Endothelial cell (in vitro differentiated cells): ENCODE results near the gene IVNS1ABP. TPM values are rescaled to one million over a fixed set of nuclear protein-coding genes. Genes with fewer than 3 reads are reported as not detected.

Experiments
- DNase-seq: peaks from one replicate; pipeline ENCODE4 v3.0.0; 2021; ENCODE audit warnings: low spot score
- H3K27ac Mint-ChIP-seq: one replicate; pipeline ENCODE4 v1.8.0; 2021; ENCODE audit warnings: mixed read lengths, inconsistent platforms; ENCODE audit not compliant: unreplicated experiment
- H3K27me3 Mint-ChIP-seq: one replicate; pipeline ENCODE4 v1.8.0; 2021; ENCODE audit warnings: mild to moderate bottlenecking, moderate library complexity, mixed read lengths, inconsistent platforms; ENCODE audit not compliant: unreplicated experiment
- H3K36me3 Mint-ChIP-seq: one replicate; pipeline ENCODE4 v1.8.0; 2021; ENCODE audit warnings: mild to moderate bottlenecking, low read depth, mixed read lengths, inconsistent platforms; ENCODE audit not compliant: unreplicated experiment
- H3K4me1 Mint-ChIP-seq: one replicate; pipeline ENCODE4 v1.8.0; 2021; ENCODE audit warnings: mild to moderate bottlenecking, mixed read lengths, inconsistent platforms; ENCODE audit not compliant: unreplicated experiment
- H3K4me3 Mint-ChIP-seq: one replicate; pipeline ENCODE4 v1.8.0; 2021; ENCODE audit warnings: mild to moderate bottlenecking, mixed read lengths, inconsistent platforms; ENCODE audit not compliant: unreplicated experiment
- H3K9me3 Mint-ChIP-seq: one replicate; pipeline ENCODE4 v1.8.0; 2021; ENCODE audit warnings: mixed read lengths, inconsistent platforms; ENCODE audit not compliant: unreplicated experiment
- total RNA-seq: library from RNA; stranded (reverse); fragmentation: NEBNext Ultra II Directional; extraction: Animal tissue kit (Norgen Biotek cat#: 25700); gene quantifications from one replicate; pipeline ENCODE4 v1.2.1, GENCODE V29; 2021; ENCODE audit not compliant: unreplicated experiment
- TF ChIP-seq, protein P1 (sequence below): fragments of 200-600 bp; sonication (generic); IDR thresholded peaks from one replicate; pipeline ENCODE4 v1.5.0; 2021; ENCODE audit warnings: antibody characterized with exemption; ENCODE audit not compliant: unreplicated experiment

IVNS1ABP gene
- total RNA-seq, 1 donor from 2014 or later, result 95.9 TPM

DNA sequence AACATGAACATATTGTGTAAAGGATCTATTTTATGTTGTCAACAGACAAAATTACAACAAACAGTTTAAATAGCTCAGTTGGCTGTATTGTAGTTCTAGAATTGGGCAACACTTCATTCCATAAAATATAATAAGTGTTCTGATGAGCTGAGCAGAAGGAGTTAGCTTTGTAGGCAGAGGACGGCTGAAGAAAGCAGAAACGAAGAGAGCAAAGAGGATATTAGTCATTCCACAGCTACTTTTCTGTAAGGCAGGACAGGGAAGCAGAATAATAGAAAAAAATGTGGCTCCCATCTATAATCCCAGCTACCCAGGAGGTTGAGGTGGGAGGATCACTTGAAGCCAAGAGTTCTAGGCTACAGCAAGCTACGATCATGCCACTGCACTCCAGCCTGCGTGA, 20.2 kb upstream of the IVNS1ABP start:
- H3K9me3 Mint-ChIP-seq, result no peaks in the 10 kb centered on the region
- no peak overlapping the region for H3K27ac Mint-ChIP-seq
- H3K36me3 Mint-ChIP-seq, result no peaks in the 10 kb centered on the region
- TF ChIP-seq, protein P1, sequence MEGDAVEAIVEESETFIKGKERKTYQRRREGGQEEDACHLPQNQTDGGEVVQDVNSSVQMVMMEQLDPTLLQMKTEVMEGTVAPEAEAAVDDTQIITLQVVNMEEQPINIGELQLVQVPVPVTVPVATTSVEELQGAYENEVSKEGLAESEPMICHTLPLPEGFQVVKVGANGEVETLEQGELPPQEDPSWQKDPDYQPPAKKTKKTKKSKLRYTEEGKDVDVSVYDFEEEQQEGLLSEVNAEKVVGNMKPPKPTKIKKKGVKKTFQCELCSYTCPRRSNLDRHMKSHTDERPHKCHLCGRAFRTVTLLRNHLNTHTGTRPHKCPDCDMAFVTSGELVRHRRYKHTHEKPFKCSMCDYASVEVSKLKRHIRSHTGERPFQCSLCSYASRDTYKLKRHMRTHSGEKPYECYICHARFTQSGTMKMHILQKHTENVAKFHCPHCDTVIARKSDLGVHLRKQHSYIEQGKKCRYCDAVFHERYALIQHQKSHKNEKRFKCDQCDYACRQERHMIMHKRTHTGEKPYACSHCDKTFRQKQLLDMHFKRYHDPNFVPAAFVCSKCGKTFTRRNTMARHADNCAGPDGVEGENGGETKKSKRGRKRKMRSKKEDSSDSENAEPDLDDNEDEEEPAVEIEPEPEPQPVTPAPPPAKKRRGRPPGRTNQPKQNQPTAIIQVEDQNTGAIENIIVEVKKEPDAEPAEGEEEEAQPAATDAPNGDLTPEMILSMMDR, result no peak
- no peak overlapping the region for H3K4me3 Mint-ChIP-seq
- DNase-seq, result no peak
- peaks cover 3% of the 10 kb centered on the region for H3K4me1 Mint-ChIP-seq
- no peaks in the 10 kb centered on the region for H3K27me3 Mint-ChIP-seq

DNA sequence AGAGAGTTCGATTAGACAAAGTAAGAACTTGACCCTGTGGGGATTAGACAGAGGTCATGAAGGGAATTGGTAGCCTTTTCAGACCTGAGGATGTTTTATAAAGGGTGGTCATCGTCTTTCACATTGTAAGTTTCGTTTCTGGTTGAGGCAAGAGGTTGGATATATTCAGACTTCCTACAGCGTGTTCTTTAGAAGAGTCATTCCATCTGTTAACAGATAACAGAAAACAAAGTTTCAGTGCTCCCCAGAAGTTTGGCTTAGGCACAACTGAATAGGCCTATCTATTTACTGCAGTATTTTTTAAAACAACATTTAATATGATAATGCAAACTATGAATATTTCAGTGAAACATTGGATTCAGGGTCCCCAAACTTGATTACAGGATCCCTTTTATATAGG, 17.1 kb upstream of the IVNS1ABP start:
- Mint-ChIP-seq H3K36me3 (no peaks in the 10 kb centered on the region), H3K4me1 (no peaks in the 10 kb centered on the region), H3K4me3 (no peak overlapping the region), H3K27me3 (no peaks in the 10 kb centered on the region), H3K27ac (no peak overlapping the region), H3K9me3 (no peaks in the 10 kb centered on the region)
- TF ChIP-seq, protein P1, result no peak
- no peak for DNase-seq

DNA sequence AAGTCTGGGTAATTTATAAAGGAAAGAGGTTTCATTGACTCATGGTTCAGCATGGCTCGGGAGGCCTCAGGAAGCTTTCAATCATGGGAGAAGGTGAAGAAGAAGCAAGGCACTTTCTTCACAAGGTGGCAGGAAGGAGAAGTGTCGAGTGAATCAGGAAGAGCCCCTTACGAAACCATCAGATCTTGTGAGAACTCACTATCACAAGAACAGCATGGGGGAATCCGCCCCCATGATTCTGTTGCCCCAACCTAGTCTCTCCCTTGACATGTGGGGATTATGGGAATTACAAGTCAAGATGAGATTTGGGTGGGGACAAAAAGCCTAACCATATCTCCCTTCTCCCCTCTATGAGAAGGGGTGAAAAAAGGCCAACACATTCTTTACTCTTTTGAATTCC, 11.2 kb upstream of the IVNS1ABP start:
- Mint-ChIP-seq H3K27ac (no peak overlapping the region), H3K36me3 (no peaks in the 10 kb centered on the region), H3K4me3 (no peak overlapping the region), H3K27me3 (no peaks in the 10 kb centered on the region), H3K4me1 (no peaks in the 10 kb centered on the region), H3K9me3 (no peaks in the 10 kb centered on the region)
- no peak for DNase-seq
- TF ChIP-seq, protein P1, result no peak

DNA sequence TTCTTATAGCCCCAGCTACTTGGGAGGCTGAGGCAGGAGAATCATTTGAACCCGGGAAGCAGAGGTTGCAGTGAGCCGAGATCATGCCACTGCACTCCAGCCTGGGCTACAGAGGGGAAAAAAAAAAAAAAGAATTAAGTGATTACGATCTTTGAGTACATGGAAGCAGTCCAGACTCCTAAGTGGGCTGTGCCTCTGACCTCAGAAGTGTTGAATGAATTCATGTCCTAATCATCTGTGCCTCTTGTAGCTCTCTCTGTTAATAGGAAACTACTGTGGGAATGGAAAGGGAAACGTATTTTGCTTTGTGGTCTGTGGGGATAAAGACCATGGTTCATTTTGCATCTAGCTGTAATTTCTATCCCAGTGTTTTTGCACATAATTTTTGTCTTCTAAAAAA, 8.4 kb upstream of the IVNS1ABP start:
- no peak for DNase-seq
- Mint-ChIP-seq H3K9me3 (no peaks in the 10 kb centered on the region), H3K4me3 (no peak overlapping the region), H3K27ac (no peak overlapping the region), H3K4me1 (no peaks in the 10 kb centered on the region), H3K27me3 (peaks cover 4% of the 10 kb centered on the region), H3K36me3 (peaks cover 5% of the 10 kb centered on the region)
- TF ChIP-seq, protein P1, result no peak

DNA sequence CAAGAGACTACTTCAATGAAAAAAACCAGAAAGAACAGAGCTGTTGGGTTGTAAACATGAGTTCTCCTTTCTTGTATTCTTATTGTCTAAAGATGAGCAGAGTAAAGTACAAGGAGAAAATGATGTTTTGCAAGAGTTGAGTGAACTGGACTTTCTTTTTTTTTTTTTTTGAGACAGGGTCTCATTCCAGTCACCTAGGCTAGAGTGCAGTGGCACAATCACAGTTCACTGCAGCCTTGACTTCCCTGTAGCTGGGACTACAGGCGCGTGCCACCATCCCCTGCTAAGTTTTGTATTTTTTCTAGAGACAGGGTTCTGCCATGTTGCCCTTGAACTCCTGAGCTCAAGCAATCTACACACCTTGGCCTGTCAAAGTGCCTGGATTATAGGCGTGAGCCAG, 7.1 kb upstream of the IVNS1ABP start:
- H3K4me3 Mint-ChIP-seq, result no peak overlapping the region
- H3K9me3 Mint-ChIP-seq, result no peaks in the 10 kb centered on the region
- peaks cover 4% of the 10 kb centered on the region for H3K27me3 Mint-ChIP-seq
- TF ChIP-seq, protein P1, result no peak
- H3K4me1 Mint-ChIP-seq, result no peaks in the 10 kb centered on the region
- H3K27ac Mint-ChIP-seq, result no peak overlapping the region
- peaks cover 5% of the 10 kb centered on the region for H3K36me3 Mint-ChIP-seq
- DNase-seq, result no peak
